MM.1S (cell line): ENCODE data around the gene SSBP2.

ENCODE experiments used
- DNase-seq: peaks from one replicate; pipeline ENCODE4 v3.0.0-alpha.2; 2015
- H2AFZ ChIP-seq: fragments of 300-600 bp; sonication (generic); 2 replicates; pipeline ENCODE4 v1.6.0; 2016; ENCODE audit warnings: antibody characterized with exemption, low read length
- H3F3A ChIP-seq: fragments of 300-600 bp; sonication (generic); 2 replicates; pipeline ENCODE4 v1.6.1; 2016; ENCODE audit warnings: mild to moderate bottlenecking, antibody characterized with exemption, low read length, moderate library complexity, mixed read lengths; ENCODE audit not compliant: insufficient read depth
- H3K27ac ChIP-seq: fragments of 300-600 bp; sonication (generic); 2 replicates; pipeline ENCODE4 v1.5.1; 2016; ENCODE audit warnings: mild to moderate bottlenecking, low read length
- H3K27me3 ChIP-seq: fragments of 300-600 bp; sonication (generic); replicated peaks from 2 replicates; pipeline ENCODE4 v1.6.0; 2016; ENCODE audit warnings: low read length; ENCODE audit not compliant: insufficient read depth
- H3K36me3 ChIP-seq: fragments of 300-600 bp; sonication (generic); replicated peaks from 2 replicates; pipeline ENCODE4 v1.6.1; 2016; ENCODE audit warnings: mild to moderate bottlenecking, low read length, mixed read lengths; ENCODE audit not compliant: insufficient read depth
- H3K4me1 ChIP-seq: fragments of 300-600 bp; sonication (generic); 2 replicates; pipeline ENCODE4 v1.6.1; 2016; ENCODE audit warnings: low read length, mixed read lengths
- H3K4me2 ChIP-seq: fragments of 300-600 bp; sonication (generic); 2 replicates; pipeline ENCODE4 v1.6.0; 2016; ENCODE audit warnings: low read depth, low read length
- H3K4me3 ChIP-seq: fragments of 300-600 bp; sonication (generic); 2 replicates; pipeline ENCODE4 v1.5.1; 2016; ENCODE audit warnings: low read length, mixed read lengths
- H3K79me2 ChIP-seq: fragments of 300-600 bp; sonication (generic); 2 replicates; pipeline ENCODE4 v1.6.1; 2016; ENCODE audit warnings: mixed run types, low read length, mixed read lengths
- H3K9ac ChIP-seq: fragments of 300-600 bp; sonication (generic); 2 replicates; pipeline ENCODE4 v1.6.1; 2016; ENCODE audit warnings: low read length, mixed read lengths
- H3K9me2 ChIP-seq: fragments of 300-600 bp; sonication (generic); replicated peaks from 2 replicates; pipeline ENCODE4 v1.6.1; 2016; ENCODE audit warnings: mild to moderate bottlenecking, low read length, mixed read lengths; ENCODE audit not compliant: insufficient read depth
- H3K9me3 ChIP-seq: fragments of 300-600 bp; sonication (generic); replicated peaks from 2 replicates; pipeline ENCODE4 v1.6.1; 2016; ENCODE audit warnings: mild to moderate bottlenecking, low read length, mixed read lengths; ENCODE audit not compliant: insufficient read depth
- H4K20me1 ChIP-seq: fragments of 300-600 bp; sonication (generic); 2 replicates; pipeline ENCODE4 v1.6.1; 2016; ENCODE audit warnings: mild to moderate bottlenecking, low read length, moderate library complexity, mixed read lengths; ENCODE audit not compliant: insufficient read depth
- EZH2 ChIP-seq: fragments of 300-600 bp; sonication (generic); optimal IDR thresholded peaks from 2 replicates; pipeline ENCODE3; 2017; ENCODE audit warnings: low read depth, mild to moderate bottlenecking, antibody characterized with exemption, low read length, mixed read lengths
- EZH2phosphoT487 ChIP-seq: fragments of 300-600 bp; sonication (generic); IDR thresholded peaks from 2 replicates; pipeline ENCODE4 v1.6.1; 2018; ENCODE audit warnings: antibody characterized with exemption, low read length
- TF ChIP-seq, protein P1 (sequence below): fragments of 300-600 bp; sonication (generic); IDR thresholded peaks from 2 replicates; pipeline ENCODE4 v1.5.1; 2016; ENCODE audit warnings: antibody characterized with exemption, low read length, mixed read lengths

SSBP2 gene

GRCh38 chr5:81687292-81687691 is 63.6 kb downstream of the SSBP2 start:
- H2AFZ ChIP-seq: no peak overlapping the region
- H3K36me3 ChIP-seq: no peaks in the 10 kb centered on the region
- H3K4me1 ChIP-seq: no peaks in the 10 kb centered on the region
- peaks cover 98% of the 10 kb centered on the region for H3K79me2 ChIP-seq
- no peak overlapping the region for H3K9ac ChIP-seq
- peaks cover 20% of the 10 kb centered on the region for H4K20me1 ChIP-seq
- no peak overlapping the region for H3K4me3 ChIP-seq
- no peaks in the 10 kb centered on the region for H3F3A ChIP-seq
- no peak overlapping the region for H3K4me2 ChIP-seq
- H3K27me3 ChIP-seq: no peaks in the 10 kb centered on the region
- H3K27ac ChIP-seq: no peak overlapping the region
- no peaks in the 10 kb centered on the region for H3K9me2 ChIP-seq
- TF ChIP-seq EZH2phosphoT487 (no peak), EZH2 (no peak)
- TF ChIP-seq, protein P1, sequence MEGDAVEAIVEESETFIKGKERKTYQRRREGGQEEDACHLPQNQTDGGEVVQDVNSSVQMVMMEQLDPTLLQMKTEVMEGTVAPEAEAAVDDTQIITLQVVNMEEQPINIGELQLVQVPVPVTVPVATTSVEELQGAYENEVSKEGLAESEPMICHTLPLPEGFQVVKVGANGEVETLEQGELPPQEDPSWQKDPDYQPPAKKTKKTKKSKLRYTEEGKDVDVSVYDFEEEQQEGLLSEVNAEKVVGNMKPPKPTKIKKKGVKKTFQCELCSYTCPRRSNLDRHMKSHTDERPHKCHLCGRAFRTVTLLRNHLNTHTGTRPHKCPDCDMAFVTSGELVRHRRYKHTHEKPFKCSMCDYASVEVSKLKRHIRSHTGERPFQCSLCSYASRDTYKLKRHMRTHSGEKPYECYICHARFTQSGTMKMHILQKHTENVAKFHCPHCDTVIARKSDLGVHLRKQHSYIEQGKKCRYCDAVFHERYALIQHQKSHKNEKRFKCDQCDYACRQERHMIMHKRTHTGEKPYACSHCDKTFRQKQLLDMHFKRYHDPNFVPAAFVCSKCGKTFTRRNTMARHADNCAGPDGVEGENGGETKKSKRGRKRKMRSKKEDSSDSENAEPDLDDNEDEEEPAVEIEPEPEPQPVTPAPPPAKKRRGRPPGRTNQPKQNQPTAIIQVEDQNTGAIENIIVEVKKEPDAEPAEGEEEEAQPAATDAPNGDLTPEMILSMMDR: no peak
- DNase-seq: no peak
- no peaks in the 10 kb centered on the region for H3K9me3 ChIP-seq

- H3K4me3 ChIP-seq: no peak overlapping the region
- TF ChIP-seq, protein P1: no peak
- TF ChIP-seq EZH2phosphoT487: no peak
- TF ChIP-seq EZH2: no peak
- no peaks in the 10 kb centered on the region for H3K4me1 ChIP-seq
- no peak overlapping the region for H3K27ac ChIP-seq
- peaks cover 20% of the 10 kb centered on the region for H4K20me1 ChIP-seq
- no peaks in the 10 kb centered on the region for H3K27me3 ChIP-seq
- no peaks in the 10 kb centered on the region for H3K36me3 ChIP-seq
- no peak overlapping the region for H3K4me2 ChIP-seq
- peaks cover 98% of the 10 kb centered on the region for H3K79me2 ChIP-seq
- no peak for DNase-seq
- H3K9me3 ChIP-seq: no peaks in the 10 kb centered on the region
- no peaks in the 10 kb centered on the region for H3F3A ChIP-seq
- no peaks in the 10 kb centered on the region for H3K9me2 ChIP-seq
- H2AFZ ChIP-seq: no peak overlapping the region
- H3K9ac ChIP-seq: no peak overlapping the region
These were observed 65.4 kb downstream of the SSBP2 start for GRCh38 chr5:81685471-81685870.

GRCh38 chr5:81679885-81680284 is 71.0 kb downstream of the SSBP2 start:
- no peak overlapping the region for H3K4me2 ChIP-seq
- peaks cover 97% of the 10 kb centered on the region for H3K79me2 ChIP-seq
- H3K36me3 ChIP-seq: no peaks in the 10 kb centered on the region
- H2AFZ ChIP-seq: no peak overlapping the region
- peaks cover 17% of the 10 kb centered on the region; the same call in 1 of the 2 replicates for H4K20me1 ChIP-seq
- no peak for DNase-seq
- no peaks in the 10 kb centered on the region for H3K27me3 ChIP-seq
- no peak overlapping the region for H3K4me3 ChIP-seq
- H3K9me3 ChIP-seq: no peaks in the 10 kb centered on the region
- H3F3A ChIP-seq: no peaks in the 10 kb centered on the region
- H3K9ac ChIP-seq: no peak overlapping the region
- H3K9me2 ChIP-seq: no peaks in the 10 kb centered on the region
- TF ChIP-seq EZH2: no peak
- TF ChIP-seq, protein P1: no peak
- no peak for TF ChIP-seq EZH2phosphoT487
- no peaks in the 10 kb centered on the region for H3K4me1 ChIP-seq
- H3K27ac ChIP-seq: no peak overlapping the region
